ENCODE results near the gene CSNK1E. TPM values are rescaled to one million over a fixed set of nuclear protein-coding genes. Genes with fewer than 3 reads are reported as not detected.
"Not testable (repeated sequence)": the region's sequence is repeated elsewhere in the genome, so short reads cannot be mapped to it uniquely, and the experiment has no call there.

CSNK1E gene
- total RNA-seq, 2 experiments from 2014 or later: 104 to 105 TPM

DNA sequence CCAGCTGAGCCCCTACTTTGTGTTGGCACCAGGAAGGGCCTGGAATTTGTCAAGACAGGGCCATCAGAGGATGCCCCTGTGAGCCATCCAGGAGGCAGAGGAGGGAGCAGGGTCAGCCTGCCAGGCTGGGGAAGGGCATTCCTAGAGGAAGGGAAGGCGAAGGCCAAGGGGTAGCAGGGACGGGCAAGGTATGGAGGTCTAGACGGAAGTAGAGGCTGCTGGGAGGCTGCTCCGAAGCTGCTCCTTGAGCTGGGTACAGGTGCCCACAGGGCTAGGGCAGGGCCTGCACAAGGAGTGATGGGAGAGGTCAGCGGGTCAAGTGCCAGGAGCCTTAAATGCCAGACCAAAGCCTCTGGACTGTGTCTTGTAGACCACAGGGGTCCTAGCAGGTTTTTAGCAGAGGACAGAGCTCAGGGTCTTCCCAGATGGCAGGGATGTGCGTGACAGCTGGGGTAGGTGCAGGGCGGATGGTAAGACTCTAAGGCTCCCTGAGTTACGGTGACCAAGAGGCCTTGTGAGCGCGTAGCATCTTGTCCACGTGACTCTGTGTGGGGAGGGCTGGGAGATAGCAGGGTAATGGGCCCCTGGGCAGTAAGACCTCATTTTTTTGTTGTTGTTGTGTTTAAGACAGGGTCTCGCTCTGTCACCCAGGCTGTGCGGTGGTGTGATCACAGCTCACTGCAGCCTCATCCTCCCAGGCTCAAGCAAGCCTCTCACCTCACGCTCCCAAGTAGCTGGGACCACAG is 31.7 kb upstream of the CSNK1E start:
- Mint-ChIP-seq H3K27ac (no peak overlapping the region), H3K4me1 (ENCODE audit: low read depth) (no peaks in the 10 kb centered on the region), H3K9me3 (no peaks in the 10 kb centered on the region), H3K27me3 (peaks cover 3% of the 10 kb centered on the region), H3K4me3 (no peak overlapping the region), H3K36me3 (no peaks in the 10 kb centered on the region)
- POLR2A ChIA-PET: no interaction called here
- no peak for DNase-seq
- CTCF ChIA-PET: interaction anchor here (0.6 to 2.7 kb wide), 5 partner anchors 14 to 296 kb away, joined by 3 to 14 read pairs (median 3); no protein-coding TSS in a partner anchor
- intact Hi-C loops (cut with micrococcal nuclease): no loop called here

- intact Hi-C loops (cut with micrococcal nuclease): no loop called here
- POLR2A ChIA-PET: no interaction called here
- no peaks in the 10 kb centered on the region for H3K4me1 Mint-ChIP-seq (ENCODE audit: low read depth)
- H3K27me3 Mint-ChIP-seq: peaks cover 3% of the 10 kb centered on the region
- CTCF ChIA-PET: interaction anchor here (0.5 kb wide), 1 partner anchor 246 kb away, joined by 3 read pairs; no protein-coding TSS in a partner anchor
- no peak overlapping the region for H3K27ac Mint-ChIP-seq
- no peak overlapping the region for H3K4me3 Mint-ChIP-seq
- peak; percentile 22 for DNase-seq
- H3K9me3 Mint-ChIP-seq: no peaks in the 10 kb centered on the region
- no peaks in the 10 kb centered on the region for H3K36me3 Mint-ChIP-seq
Observed at GRCh38 chr22:38347944-38348750, 30.9 kb upstream of the CSNK1E start.

- H3K36me3 Mint-ChIP-seq: no peaks in the 10 kb centered on the region
- ChIA-PET CTCF (interaction anchor here (0.5 kb wide), 1 partner anchor 245 kb away, joined by 3 read pairs; no protein-coding TSS in a partner anchor), POLR2A (no interaction called here)
- no peak for DNase-seq
- no peaks in the 10 kb centered on the region for H3K4me1 Mint-ChIP-seq (ENCODE audit: low read depth)
- no peak overlapping the region for H3K4me3 Mint-ChIP-seq
- peaks cover 3% of the 10 kb centered on the region for H3K27me3 Mint-ChIP-seq
- no peaks in the 10 kb centered on the region for H3K9me3 Mint-ChIP-seq
- H3K27ac Mint-ChIP-seq: no peak overlapping the region
- intact Hi-C loops (cut with micrococcal nuclease): no loop called here
Observed at GRCh38 chr22:38347181-38347943, 30.1 kb upstream of the CSNK1E start.

DNA sequence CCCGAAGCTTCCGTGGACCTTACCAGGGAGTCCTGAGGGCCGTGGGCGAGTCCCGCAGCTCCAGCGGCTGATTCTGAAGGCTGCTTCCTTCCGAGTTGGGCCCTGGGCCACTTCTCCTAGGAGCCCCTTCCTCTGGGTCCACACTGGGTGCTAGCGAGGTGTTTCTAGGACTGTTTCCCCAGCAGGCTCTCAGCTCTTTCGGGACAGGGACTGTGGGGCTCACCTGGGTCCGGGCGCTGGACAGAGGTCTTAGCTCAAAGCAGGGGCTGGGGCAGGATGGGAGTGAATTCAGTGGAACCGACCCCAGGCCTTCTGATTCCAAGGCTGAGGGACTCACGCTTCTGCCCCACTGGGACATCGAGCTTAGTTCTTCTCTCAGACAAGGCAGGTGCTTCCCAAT is 29.3 kb upstream of the CSNK1E start:
- Mint-ChIP-seq H3K9me3 (no peaks in the 10 kb centered on the region), H3K36me3 (no peaks in the 10 kb centered on the region), H3K27me3 (peaks cover 3% of the 10 kb centered on the region), H3K27ac (no peak overlapping the region), H3K4me3 (no peak overlapping the region), H3K4me1 (ENCODE audit: low read depth) (no peaks in the 10 kb centered on the region)
- intact Hi-C loops (cut with micrococcal nuclease): no loop called here
- DNase-seq: no peak
- ChIA-PET CTCF (no interaction called here), POLR2A (no interaction called here)

- CTCF ChIA-PET: no interaction called here
- H3K4me1 Mint-ChIP-seq (ENCODE audit: low read depth): no peaks in the 10 kb centered on the region
- intact Hi-C loops (cut with micrococcal nuclease): no loop called here
- H3K27me3 Mint-ChIP-seq: peaks cover 3% of the 10 kb centered on the region
- no peak for DNase-seq
- no peak overlapping the region for H3K4me3 Mint-ChIP-seq
- H3K27ac Mint-ChIP-seq: no peak overlapping the region
- H3K36me3 Mint-ChIP-seq: no peaks in the 10 kb centered on the region
- POLR2A ChIA-PET: no interaction called here
- no peaks in the 10 kb centered on the region for H3K9me3 Mint-ChIP-seq
Observed at GRCh38 chr22:38345782-38346181, 28.5 kb upstream of the CSNK1E start.

GRCh38 chr22:38339893-38340292 is 22.7 kb upstream of the CSNK1E start:
- CTCF ChIA-PET: interaction anchor here (0.7 to 1.1 kb wide), 2 partner anchors 80 to 476 kb away, joined by 3 to 5 read pairs; no protein-coding TSS in a partner anchor
- not testable (repeated sequence) for H3K4me1 Mint-ChIP-seq (ENCODE audit: low read depth); H3K9me3 Mint-ChIP-seq

GRCh38 chr22:38338772-38339379 is 21.6 kb upstream of the CSNK1E start:
- ChIA-PET CTCF (interaction anchor here (1.1 kb wide), 1 partner anchor 79 kb away, joined by 3 read pairs; no protein-coding TSS in a partner anchor), POLR2A (no interaction called here)
- Mint-ChIP-seq H3K9me3 (no peaks in the 10 kb centered on the region), H3K4me1 (ENCODE audit: low read depth) (peaks cover 4% of the 10 kb centered on the region), H3K4me3 (no peak overlapping the region), H3K27ac (no peak overlapping the region), H3K27me3 (peaks cover 7% of the 10 kb centered on the region), H3K36me3 (no peaks in the 10 kb centered on the region)
- intact Hi-C loops (cut with micrococcal nuclease): no loop called here
- no peak for DNase-seq

More at GRCh38 chr22:38339893-38340292, 22.7 kb upstream of the CSNK1E start:
- intact Hi-C loops (cut with micrococcal nuclease); H3K4me3 Mint-ChIP-seq; POLR2A ChIA-PET; DNase-seq; H3K36me3 Mint-ChIP-seq; H3K27ac Mint-ChIP-seq; H3K27me3 Mint-ChIP-seq: not testable (repeated sequence)

- Mint-ChIP-seq H3K36me3 (no peaks in the 10 kb centered on the region), H3K4me3 (peak overlapping the region; percentile 46)
- intact Hi-C loops (cut with micrococcal nuclease): no loop called here
Observed at GRCh38 chr22:38336699-38337098, 19.5 kb upstream of the CSNK1E start.

DNA sequence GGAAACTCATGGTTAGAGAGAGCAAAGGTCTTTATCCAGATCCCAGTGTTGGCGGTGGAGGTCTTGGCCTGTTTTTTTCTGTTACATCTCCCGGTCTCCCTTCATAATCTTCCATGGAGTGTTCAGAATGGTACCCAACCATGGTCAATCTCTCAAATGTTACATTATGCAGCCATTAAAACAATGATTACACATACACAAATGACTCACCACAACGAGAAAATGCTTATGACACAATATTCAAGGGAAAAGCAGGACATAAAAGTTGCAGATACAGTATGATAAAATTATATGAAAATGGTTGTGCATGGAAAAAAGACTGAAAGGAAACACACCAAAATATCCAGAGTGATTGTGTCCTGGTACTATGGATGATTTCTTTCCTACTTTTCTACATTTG is 17.8 kb upstream of the CSNK1E start:
- Mint-ChIP-seq H3K27me3 (peaks cover 7% of the 10 kb centered on the region), H3K9me3 (no peaks in the 10 kb centered on the region), H3K36me3 (no peaks in the 10 kb centered on the region), H3K4me3 (no peak overlapping the region), H3K4me1 (ENCODE audit: low read depth) (peaks cover 4% of the 10 kb centered on the region), H3K27ac (no peak overlapping the region)
- intact Hi-C loops (cut with micrococcal nuclease): no loop called here
- DNase-seq: no peak
- CTCF ChIA-PET: interaction anchor here (1.3 kb wide), 1 partner anchor 18 kb away, joined by 3 read pairs; no protein-coding TSS in a partner anchor
- POLR2A ChIA-PET: no interaction called here

More at GRCh38 chr22:38336699-38337098, 19.5 kb upstream of the CSNK1E start:
- no peaks in the 10 kb centered on the region for H3K9me3 Mint-ChIP-seq
- ChIA-PET CTCF (interaction anchor here (1.0 kb wide), 1 partner anchor 284 kb away, joined by 3 read pairs; no protein-coding TSS in a partner anchor), POLR2A (no interaction called here)
- H3K4me1 Mint-ChIP-seq (ENCODE audit: low read depth): peaks cover 4% of the 10 kb centered on the region
- H3K27me3 Mint-ChIP-seq: peaks cover 7% of the 10 kb centered on the region
- no peak overlapping the region for H3K27ac Mint-ChIP-seq
- no peak for DNase-seq

DNA sequence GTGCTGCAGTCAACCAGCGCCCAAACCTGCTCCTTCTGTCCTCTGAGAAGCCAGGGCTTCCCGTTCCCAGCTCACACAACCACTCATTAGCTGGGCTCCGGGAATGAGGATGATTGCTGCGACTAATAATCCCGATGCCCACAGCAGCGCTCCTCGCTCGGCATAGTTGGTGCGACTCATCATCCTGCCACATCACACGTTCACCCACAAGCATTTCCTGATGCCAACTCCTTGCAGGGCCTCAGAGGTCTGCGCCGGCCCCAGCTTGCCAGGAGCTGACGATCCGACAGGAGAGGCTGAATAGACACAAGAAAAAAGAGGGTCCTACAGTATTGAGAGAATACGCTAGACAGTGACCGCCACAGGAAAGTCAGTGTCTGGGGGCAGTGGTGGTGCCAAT is 10.6 kb upstream of the CSNK1E start:
- H3K4me3 Mint-ChIP-seq: no peak overlapping the region
- DNase-seq: peak; percentile 20
- no peak overlapping the region for H3K27ac Mint-ChIP-seq
- no peaks in the 10 kb centered on the region for H3K9me3 Mint-ChIP-seq
- ChIA-PET CTCF (no interaction called here), POLR2A (no interaction called here)
- H3K27me3 Mint-ChIP-seq: no peaks in the 10 kb centered on the region
- intact Hi-C loops (cut with micrococcal nuclease): no loop called here
- H3K4me1 Mint-ChIP-seq (ENCODE audit: low read depth): peaks cover 1% of the 10 kb centered on the region
- H3K36me3 Mint-ChIP-seq: no peaks in the 10 kb centered on the region

GRCh38 chr22:38327396-38327795 is 10.2 kb upstream of the CSNK1E start:
- intact Hi-C loops (cut with micrococcal nuclease): no loop called here
- Mint-ChIP-seq H3K9me3 (no peaks in the 10 kb centered on the region), H3K4me1 (ENCODE audit: low read depth) (peaks cover 1% of the 10 kb centered on the region), H3K36me3 (no peaks in the 10 kb centered on the region), H3K27me3 (no peaks in the 10 kb centered on the region), H3K4me3 (no peak overlapping the region), H3K27ac (no peak overlapping the region)
- ChIA-PET CTCF (no interaction called here), POLR2A (no interaction called here)
- DNase-seq: no peak

DNA sequence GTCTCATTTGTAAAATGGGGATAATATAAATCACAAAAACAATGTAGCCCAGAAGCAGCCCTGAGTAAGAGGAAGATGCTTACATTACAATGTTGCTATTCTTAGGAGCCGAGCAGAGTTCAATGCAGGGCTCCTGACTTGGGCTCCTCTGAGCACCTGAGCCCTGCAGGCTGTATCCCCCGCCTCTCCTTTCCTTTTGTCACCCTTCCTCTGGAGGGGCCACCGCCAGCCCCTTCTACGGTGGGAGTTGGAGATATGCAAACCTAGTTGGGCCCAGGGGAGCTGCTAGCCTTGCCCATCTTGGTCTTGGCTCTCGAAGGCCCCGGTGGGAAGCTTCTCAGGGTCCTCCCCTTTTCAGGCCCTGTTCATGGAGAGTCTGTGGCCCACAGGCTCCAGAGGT is 8.4 kb upstream of the CSNK1E start:
- Mint-ChIP-seq H3K27me3 (no peaks in the 10 kb centered on the region), H3K4me1 (ENCODE audit: low read depth) (peaks cover 1% of the 10 kb centered on the region), H3K36me3 (no peaks in the 10 kb centered on the region), H3K27ac (no peak overlapping the region), H3K4me3 (no peak overlapping the region), H3K9me3 (no peaks in the 10 kb centered on the region)
- intact Hi-C loops (cut with micrococcal nuclease): no loop called here
- CTCF ChIA-PET: no interaction called here
- no peak for DNase-seq
- POLR2A ChIA-PET: no interaction called here

All from activated CD4-positive, alpha-beta memory T cell treated with anti-CD3 and anti-CD28 coated beads for 36 hours (primary cell).